A673 (cell line): ENCODE data around the gene AMPH. TPM values are rescaled to one million over a fixed set of nuclear protein-coding genes. Genes with fewer than 3 reads are reported as not detected.
A peak's percentile ranks its signal among the peaks of the same experiment; 100 is the strongest.
"Not testable (repeated sequence)": the region's sequence is repeated elsewhere in the genome, so short reads cannot be mapped to it uniquely, and the experiment has no call there.

Source experiments
- BruUV-seq: library from RNA; stranded (reverse); fragments of 400-500 nt; replicated peaks from 2 replicates; lab custom pipeline; 2021; lab: Mats Ljungman, UMichigan
- CTCF ChIA-PET: fragments of 300-600 bp; sonication (Branson Sonifier 250); formaldehyde crosslinking; loops from one replicate; lab custom pipeline; 2022; ENCODE audit warnings: antibody characterized with exemption; lab: Charles Lee
- POLR2A ChIA-PET: fragments of 300-600 bp; sonication (Branson Sonifier 250); formaldehyde crosslinking; loops from one replicate; lab custom pipeline; 2022; ENCODE audit warnings: antibody characterized with exemption; ENCODE audit not compliant: low non-redundant PET; lab: Charles Lee
- DNase-seq: peaks from one replicate; pipeline ENCODE4 v3.0.0-alpha.2; 2015; ENCODE audit warnings: low spot score
- H3K27ac ChIP-seq: fragments of 200-600 bp; sonication (generic); 2 replicates; pipeline ENCODE4 v1.5.1; 2016; ENCODE audit warnings: mixed run types, low read depth, mild to moderate bottlenecking, mixed read lengths, antibody characterized with exemption, low read length; ENCODE audit not compliant: poor library complexity, severe bottlenecking
- H3K27me3 ChIP-seq: fragments of 200-600 bp; sonication (generic); replicated peaks from 2 replicates; pipeline ENCODE4 v1.6.1; 2017; ENCODE audit warnings: mixed run types, low read depth, mild to moderate bottlenecking, mixed read lengths, antibody characterized with exemption, low read length; ENCODE audit not compliant: insufficient read depth, poor library complexity
- H3K36me3 ChIP-seq: fragments of 200-600 bp; sonication (generic); 2 replicates; pipeline ENCODE4 v1.6.1; 2016; ENCODE audit warnings: mixed run types, mild to moderate bottlenecking, mixed read lengths, antibody characterized with exemption, low read length; ENCODE audit not compliant: insufficient read depth, poor library complexity, severe bottlenecking
- H3K4me1 ChIP-seq: fragments of 200-600 bp; sonication (generic); 2 replicates; pipeline ENCODE4 v1.6.1; 2017; ENCODE audit warnings: mixed run types, mild to moderate bottlenecking, mixed read lengths, antibody characterized with exemption, low read length; ENCODE audit not compliant: insufficient read depth, poor library complexity, severe bottlenecking
- H3K4me3 ChIP-seq: fragments of 200-600 bp; sonication (generic); 2 replicates; pipeline ENCODE4 v1.5.1; 2016; ENCODE audit warnings: low read depth, mixed run types, mild to moderate bottlenecking, mixed read lengths, low read length; ENCODE audit not compliant: poor library complexity, severe bottlenecking
- H3K9me3 ChIP-seq: fragments of 200-600 bp; sonication (generic); 2 replicates; pipeline ENCODE4 v1.6.1; 2016; ENCODE audit warnings: mixed run types, low read depth, mild to moderate bottlenecking, mixed read lengths, antibody characterized with exemption, low read length; ENCODE audit not compliant: poor library complexity, severe bottlenecking
- CTCF ChIP-seq: fragments of 300-800, 200-600 bp; sonication (generic); conservative IDR thresholded peaks from 2 replicates; pipeline ENCODE4 v1.5.1; 2017; ENCODE audit warnings: low read depth, mild to moderate bottlenecking, antibody characterized with exemption, low read length, moderate library complexity, mixed read lengths
- intact Hi-C: fragments of 100-400 bp; cut with micrococcal nuclease; formaldehyde crosslinking; loops from one replicate; pipeline ENCODE4 v1.10.0; 2022; ENCODE audit not compliant: unreplicated experiment
- total RNA-seq: library from RNA; stranded (reverse); gene quantifications from 2 replicates; pipeline ENCODE4 v1.2.3, GENCODE V29; 2021

AMPH gene
- total RNA-seq, 1 experiment from 2014 or later, result 2.1 TPM

- H3K4me3 ChIP-seq, H3K27me3 ChIP-seq, H3K27ac ChIP-seq, H3K4me1 ChIP-seq, intact Hi-C loops, H3K9me3 ChIP-seq, H3K36me3 ChIP-seq, POLR2A ChIA-PET, BruUV-seq: not testable (repeated sequence)
- peak; percentile 85 for TF ChIP-seq CTCF
- CTCF ChIA-PET, result interaction anchor here (0.6 to 2.8 kb wide), 7 partner anchors 10 to 443 kb away, joined by 3 to 16 read pairs (median 4); no protein-coding TSS in a partner anchor
- DNase-seq, result peak; percentile 81
Observed at GRCh38 chr7:38345299-38346172, 285.6 kb downstream of the AMPH start.

GRCh38 chr7:38344741-38345140 is 286.4 kb downstream of the AMPH start:
- H3K4me3 ChIP-seq, DNase-seq, POLR2A ChIA-PET, H3K36me3 ChIP-seq, H3K27me3 ChIP-seq, H3K27ac ChIP-seq, BruUV-seq, H3K9me3 ChIP-seq, intact Hi-C loops, H3K4me1 ChIP-seq: not testable (repeated sequence)
- CTCF ChIA-PET, result interaction anchor here (0.7 to 2.8 kb wide), 5 partner anchors 9 to 129 kb away, joined by 3 to 16 read pairs (median 4); no protein-coding TSS in a partner anchor

- H3K4me3 ChIP-seq, intact Hi-C loops, DNase-seq, H3K4me1 ChIP-seq, H3K27ac ChIP-seq, POLR2A ChIA-PET, H3K9me3 ChIP-seq, CTCF ChIA-PET, BruUV-seq, H3K27me3 ChIP-seq, H3K36me3 ChIP-seq: not testable (repeated sequence)
Observed at GRCh38 chr7:38342135-38342534, 289.0 kb downstream of the AMPH start.

- intact Hi-C loops, H3K36me3 ChIP-seq, H3K4me3 ChIP-seq, H3K27ac ChIP-seq, H3K9me3 ChIP-seq, DNase-seq, POLR2A ChIA-PET, BruUV-seq, H3K27me3 ChIP-seq, H3K4me1 ChIP-seq: not testable (repeated sequence)
- CTCF ChIA-PET, result interaction anchor here (0.6 to 1.2 kb wide), 2 partner anchors 27 to 232 kb away, joined by 3 to 5 read pairs; no protein-coding TSS in a partner anchor
Observed at GRCh38 chr7:38341172-38341705, 289.9 kb downstream of the AMPH start.
